Measurements from ENCODE around the gene CSNK2A1.

CSNK2A1 gene

GRCh38 chr20:427849-428657, 115.5 kb downstream of the CSNK2A1 start:
- no peak for DNase-seq

- no peak for DNase-seq
These were observed 116.2 kb downstream of the CSNK2A1 start for GRCh38 chr20:427401-427800.

DNA sequence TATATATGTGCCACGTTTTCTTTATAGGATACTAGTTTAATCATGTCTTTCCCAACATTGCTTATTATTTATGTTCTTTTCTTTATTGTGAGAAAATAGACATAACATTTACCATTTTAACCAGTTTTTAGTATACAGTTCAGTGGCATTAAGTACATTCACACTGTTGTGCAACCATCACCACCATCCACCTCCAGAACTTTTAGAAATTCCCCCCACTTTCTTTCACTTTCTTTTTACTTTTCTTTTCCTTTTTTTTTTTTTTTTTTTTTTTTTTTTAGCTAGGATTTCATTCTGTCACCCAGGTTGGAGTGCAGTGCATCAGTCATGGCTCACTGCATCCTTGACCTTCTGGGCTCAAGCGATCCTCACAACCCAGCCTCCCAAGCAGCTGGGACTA, 117.0 kb downstream of the CSNK2A1 start:
- no peak for DNase-seq

Measured in COR-L47 (cell line).